Activated effector memory CD4-positive, alpha-beta T cell treated with Interleukin-2 at 50 U/mL for 16 hours (primary cell): ENCODE data around the gene PDHB.
"Not testable (repeated sequence)": the region's sequence is repeated elsewhere in the genome, so short reads cannot be mapped to it uniquely, and the experiment has no call there.

Experiments
- DNase-seq: peaks from one replicate; pipeline ENCODE4 v3.0.0-alpha.2; 2020

The PDHB gene

DNA sequence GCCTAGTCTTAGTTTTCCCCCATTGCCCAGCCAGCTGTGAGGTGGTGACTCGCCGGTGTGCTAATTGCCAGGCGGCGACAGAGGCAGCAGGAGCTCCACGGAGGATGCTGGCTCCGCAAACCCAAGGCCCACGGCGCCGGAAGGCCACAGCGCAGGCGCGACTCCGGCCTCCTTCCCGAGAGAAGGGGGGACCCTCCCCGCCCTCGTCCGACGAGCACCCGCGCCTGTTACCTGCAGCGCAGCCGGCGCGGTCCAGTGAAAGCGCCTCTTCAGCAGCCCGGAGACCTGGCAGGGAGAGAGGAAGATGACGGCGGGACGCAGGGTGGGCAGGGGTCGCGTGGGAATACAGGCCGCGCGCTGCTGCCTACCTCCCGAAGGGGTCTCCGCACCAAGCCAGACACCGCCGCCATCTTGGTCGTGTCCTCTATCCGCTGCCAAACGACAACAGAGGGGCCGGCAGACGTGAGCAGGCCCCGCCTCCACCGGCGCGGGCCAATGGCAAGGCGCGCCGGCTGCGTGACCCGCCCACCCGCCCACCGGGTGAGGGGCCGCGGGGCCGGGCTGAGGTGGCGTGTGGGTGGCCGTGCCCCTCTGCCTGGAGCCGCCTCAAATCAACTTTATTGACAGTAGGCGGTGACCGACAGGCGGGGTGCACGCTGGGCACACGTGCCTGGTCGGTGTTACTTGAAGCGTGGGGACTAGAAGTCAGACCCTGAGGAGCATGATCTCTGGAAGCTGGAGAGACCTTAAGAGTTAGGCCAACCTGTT is at the start of gene PDHB:
Gene PDHB, minus strand, starts transcription at position 433 of the 768 bp plus-strand sequence. Its CDS starts 23 bp downstream, at position 410.
- DNase-seq: peak; percentile 86

DNA sequence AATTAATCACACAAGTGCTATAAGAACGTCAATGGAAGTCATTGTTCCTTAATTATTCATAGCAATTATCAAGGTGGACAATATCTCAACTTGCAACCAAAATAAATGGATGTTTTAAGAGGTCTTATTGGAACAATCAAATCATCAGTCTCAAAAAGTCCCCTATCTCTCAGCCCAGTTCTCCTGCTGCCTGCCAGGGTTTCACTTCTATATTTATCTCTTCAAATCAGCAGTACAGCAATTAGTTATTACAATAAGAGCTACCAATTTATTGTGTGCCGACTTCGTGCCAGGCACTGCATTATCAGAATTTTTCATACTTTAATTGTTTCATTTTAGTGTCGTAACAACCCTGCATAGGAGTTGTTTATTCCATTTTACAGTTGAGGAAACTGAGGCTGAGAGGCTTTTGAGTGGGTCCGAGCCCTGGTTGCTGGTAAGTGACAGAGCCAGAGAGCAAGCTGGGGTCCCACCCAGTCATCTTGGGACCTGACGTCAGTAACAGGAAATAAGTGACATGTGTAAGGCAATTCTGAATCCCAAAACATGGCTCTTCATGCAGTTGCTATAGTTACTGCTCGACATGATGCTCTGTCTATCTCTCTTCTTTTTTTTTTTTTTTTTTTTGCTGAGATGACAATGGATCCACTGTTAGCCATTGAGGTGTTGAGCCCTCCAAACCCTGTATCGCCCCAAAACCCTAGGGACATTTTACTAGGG is 49.4 kb upstream of the PDHB start:
- no peak for DNase-seq

DNA sequence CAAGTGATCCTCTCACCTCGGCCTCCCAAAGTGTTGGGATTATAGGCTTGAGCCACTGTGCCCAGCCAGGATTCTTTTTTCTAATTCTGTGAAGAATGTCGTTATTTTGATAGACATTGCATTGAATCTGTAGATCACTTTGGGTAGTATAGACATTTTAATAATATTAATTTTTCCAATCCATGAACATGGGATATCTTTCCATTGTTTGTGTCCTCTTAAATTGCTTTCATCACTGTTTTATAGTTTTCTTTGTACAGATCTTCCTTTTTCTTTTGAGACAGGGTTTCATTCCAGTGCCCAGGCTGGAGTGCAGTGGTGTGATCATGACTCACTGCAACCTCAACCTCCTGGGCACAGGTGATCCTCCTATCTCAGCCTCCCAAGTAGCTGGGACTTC is 46.7 kb upstream of the PDHB start:
- DNase-seq: no peak

DNA sequence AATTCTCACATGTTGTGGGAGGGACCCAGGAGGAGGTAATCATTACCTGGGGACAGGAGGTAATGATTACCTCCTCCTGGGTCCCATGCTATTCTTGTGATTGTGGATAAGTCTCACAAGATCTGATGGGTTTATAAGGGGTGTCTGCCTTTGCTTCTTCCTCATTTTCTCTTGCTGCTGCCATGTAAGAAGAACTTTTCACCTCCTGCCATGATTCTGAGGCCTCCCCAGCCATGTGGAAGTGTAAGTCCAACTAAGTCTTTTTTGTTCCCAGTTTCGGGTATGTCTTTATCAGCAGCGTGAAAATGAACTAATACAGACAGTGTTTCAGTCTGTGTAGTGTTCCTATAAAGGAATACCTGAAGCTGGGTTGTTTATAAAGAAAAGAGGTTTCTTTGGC is 45.1 kb upstream of the PDHB start:
- no peak for DNase-seq

DNA sequence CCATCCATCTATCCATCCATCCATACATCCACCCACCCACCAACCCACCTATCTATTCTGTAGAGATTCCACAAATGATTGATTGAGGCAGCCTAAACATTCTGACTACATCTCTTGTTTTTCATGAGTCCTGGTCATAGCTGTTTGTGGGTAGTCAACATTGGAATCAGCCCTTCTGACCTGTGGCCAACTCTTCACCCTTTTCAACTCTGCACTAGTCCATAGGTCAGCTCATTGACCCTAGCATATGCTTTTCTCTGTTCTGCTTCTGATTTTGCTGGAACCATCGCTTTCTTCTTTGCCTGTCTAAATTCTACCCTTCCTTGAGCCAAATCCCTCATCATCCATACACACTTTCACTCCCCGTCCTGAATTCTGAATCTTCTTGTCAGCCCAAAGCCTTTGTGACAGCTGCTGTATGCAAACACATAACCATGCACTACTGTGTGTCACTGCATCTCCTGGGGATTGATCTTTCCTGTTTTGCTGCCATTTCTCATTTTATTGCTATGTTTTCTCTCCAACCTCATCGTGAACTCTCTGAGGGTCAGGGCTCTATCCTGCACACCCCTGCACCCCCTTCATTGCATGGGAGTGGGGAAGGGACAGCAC is 41.4 kb upstream of the PDHB start:
- no peak for DNase-seq

DNA sequence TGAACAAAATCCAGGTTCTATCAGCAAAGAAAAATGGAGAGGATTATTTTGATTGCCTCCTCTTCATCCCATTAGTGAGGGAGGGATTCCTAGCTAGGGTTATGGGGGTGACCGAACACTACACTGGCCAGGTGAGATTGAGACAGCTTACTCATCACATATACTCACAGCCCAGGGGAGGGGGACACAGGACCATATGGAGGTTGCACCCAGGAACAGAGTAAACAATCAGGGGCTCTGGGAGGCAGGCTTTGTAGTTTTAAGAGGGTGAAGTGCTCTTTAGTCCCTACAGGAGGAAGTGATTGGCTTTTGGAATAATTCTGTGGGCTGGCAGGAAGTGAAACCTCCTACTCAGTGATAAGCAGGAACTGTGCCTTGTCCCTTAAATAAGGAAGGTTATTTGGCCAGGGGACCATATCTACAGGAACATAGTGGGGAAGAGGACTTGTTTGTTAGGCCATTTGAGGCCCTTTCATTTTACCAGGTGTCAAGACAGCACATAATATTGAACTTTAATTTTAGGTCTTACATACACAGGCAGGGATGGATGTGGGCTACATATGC is 40.8 kb upstream of the PDHB start:
- no peak for DNase-seq

DNA sequence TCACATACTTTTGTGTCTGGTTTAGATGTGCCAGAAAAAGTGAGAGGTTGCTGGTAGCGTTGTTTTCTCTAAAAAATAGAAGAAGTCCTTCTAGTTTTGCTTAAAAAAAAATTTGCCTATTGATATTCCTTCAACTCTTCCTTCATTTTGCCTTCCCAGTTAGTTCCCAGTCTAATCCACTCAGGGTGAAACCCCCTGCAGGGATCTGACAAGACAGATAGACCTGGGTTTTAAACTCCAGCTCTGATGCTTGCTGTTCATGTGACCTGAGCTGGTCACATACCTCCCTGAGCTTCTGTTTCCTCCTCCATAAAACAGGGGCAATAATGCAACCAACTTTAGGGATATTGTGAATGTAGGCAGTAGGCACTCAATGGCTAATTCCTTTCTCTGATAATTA is 39.6 kb upstream of the PDHB start:
- DNase-seq: no peak

DNA sequence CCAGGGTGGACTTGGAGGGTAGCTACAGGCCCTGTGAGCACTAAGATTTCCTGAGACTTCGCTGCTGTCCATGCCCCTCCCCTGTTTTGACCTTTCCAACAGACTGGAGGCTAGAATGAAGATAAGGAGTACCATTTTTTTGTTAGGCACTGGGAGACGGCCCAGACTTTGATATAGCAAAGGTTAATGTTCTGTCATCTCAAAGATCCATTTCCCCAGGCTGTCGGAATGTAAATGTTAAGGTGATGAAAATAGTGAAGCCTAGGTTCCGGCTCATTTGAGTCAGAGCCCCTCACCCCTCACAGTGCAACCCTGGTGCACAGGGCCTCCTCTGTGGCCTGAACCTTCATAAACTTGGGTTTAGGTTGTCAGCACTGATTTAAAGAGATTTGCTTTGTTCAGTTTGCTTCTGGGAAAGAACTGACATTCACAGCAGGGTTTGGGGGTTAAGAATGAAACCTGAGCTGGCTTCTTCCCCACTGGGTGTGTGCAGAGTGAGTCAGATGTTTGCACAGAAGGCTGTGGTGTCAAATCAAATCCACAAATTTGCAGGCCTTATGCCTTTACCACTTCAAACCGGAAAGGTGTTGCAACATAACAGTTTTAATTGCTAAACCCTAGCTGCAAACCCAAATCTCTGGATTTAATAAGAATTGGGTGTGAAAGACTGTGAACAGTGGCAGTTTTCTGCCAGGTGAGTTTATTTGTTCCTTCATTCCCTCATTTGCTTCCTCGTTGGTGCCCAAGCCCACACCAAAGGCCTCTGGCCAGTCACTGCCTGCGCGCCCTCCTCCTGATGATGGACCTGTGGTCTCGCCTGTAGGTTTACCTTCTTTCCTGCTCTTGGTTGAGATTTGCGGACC is 37.6 kb upstream of the PDHB start:
- DNase-seq: peak; percentile 37

DNA sequence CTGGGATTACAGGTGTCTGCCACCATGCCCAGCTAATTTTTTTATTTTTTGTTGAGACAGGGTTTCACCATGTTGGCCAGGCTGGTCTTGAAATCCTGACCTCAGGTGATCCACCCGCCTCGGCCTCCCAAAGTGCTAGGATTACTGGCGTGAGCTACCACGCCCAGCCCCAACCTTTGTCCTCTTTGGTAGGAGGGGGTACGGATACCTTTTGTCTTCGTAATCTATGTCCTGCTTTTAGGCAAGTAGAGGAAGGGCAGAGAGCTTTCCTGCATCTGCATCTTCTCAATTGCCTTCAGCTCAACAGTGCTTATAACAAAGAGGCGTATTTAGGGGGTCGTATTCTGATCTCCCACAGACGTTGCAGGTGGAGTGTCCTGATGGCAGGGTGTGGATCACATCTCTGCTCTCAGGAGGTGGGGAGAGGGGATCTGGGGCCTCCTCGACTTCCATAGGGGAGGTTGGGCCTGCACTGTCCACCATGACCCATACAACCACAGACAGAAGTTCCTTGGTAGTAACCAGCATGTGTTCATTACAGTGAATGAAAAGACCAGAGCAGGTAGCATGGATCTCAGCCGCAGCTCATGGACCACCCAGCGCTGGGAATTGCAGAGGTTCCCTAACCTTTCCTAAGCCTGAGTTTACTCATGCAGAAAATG is 36.9 kb upstream of the PDHB start:
- no peak for DNase-seq

DNA sequence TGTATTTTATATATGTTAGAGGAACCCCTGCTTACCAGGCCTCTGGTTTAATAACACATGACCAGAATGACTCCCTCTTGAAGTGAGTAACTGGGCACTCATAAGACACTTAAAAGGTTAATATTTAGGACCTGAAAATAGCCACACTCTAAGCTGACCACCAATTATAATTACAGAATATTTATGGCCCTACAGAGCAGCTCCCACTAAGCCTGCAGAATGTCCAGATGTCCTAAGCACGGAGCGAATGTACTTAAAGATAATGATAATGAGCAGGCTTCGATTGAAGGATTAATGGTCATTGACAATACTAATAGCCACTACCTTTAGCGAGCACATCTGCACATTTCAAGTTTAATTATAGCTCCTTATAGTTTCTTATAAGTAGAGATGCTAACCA is 35.5 kb upstream of the PDHB start:
- no peak for DNase-seq

DNA sequence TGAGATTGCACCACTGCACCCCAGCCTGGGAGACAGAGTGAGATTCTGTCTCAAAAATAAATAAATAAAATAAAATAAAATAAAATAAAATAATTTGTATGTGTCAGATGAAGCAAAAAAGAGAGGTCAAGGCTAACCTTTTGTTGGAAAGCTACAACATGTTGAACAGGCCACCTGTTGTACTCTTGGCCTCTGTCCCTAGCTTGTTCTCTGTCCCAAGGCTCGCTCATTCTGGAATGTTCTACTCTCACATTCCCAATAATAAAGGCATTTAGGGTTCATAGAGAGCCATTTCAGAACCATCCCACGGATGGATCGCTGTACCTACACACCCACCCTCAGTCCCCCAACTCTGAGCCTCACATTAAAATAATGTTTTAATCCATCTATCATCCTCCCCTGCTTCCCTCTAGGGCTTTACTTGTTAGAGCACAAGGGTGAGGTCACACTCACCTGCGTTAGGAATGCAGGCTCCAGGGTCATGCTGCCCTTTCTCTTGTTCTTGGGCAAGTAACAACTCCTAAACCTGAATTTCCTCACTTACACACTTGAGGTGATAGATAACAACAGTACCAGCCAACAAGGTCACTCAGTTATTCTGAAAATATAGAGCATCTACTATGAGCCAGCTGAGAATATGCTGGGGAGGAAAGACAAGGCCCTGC is 33.4 kb upstream of the PDHB start:
- no peak for DNase-seq

DNA sequence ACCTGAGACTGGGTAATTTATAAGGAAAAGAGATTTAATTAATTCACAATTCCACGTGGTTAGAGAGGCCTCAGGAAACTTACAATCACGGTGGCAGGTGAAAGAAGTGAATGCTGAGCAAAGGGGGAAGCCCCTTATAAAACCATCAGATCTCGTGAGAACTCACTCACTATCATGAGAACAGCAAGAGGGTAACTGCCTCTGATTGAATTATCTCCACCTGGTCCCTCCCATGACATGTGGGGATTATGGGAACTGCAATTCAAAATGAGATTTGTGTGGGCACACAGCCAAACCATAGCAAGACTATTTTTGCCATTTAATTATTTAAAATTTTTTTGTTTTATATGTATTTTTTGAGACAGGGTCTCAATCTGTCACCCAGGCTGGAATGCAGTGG is 31.2 kb upstream of the PDHB start:
- DNase-seq: no peak

DNA sequence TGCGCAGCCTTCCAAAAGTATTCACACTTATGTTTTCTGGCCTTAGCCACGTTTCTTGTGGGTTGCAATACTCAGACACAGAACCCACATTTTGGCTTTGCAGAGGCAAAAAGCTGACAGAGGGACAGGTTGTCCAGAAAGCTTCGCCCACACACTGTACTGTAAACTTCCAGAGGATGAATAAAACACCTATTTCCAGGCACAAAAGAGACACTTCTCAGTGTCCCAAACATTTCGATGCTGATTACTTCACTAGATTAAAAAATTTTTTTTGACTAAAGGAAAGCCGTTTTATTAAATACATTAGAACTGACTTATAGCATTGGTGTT is 30.3 kb upstream of the PDHB start:
- no peak for DNase-seq

DNA sequence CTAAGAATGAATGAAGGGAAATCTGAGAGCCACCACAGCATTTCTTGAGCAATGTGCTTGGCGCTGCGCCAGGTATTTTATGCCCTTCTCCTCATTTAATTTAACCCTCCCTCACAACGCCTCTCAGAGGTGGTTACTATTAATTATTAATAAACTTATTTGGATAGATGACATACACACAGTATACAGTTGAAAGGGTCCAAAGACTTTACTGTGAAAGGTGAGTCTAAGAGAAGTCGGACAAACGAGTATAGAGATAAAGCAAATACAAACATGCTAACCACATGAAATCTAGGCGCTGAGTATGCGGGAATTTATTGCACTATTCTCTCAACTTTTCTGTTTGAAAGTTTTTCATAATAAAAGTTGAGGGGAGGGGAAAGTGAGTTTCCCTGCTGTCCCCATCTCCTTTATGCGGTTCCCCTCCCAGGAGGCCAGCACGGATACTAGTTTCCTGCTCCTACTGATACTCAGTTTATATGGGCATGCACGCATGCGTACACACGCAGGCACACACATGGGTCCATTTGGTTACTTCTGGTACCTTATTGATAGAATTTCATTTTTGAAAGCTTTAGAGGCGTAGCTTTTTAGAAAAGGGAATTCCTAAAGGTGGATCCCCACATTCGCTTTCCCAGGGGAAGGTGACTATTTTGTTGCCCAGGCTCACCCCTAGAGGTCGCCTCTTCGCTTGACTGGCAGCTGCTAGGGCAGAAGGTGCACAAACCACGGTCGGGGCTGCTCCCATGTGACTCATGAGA is 29.7 kb upstream of the PDHB start:
- DNase-seq: peak; percentile 52

DNA sequence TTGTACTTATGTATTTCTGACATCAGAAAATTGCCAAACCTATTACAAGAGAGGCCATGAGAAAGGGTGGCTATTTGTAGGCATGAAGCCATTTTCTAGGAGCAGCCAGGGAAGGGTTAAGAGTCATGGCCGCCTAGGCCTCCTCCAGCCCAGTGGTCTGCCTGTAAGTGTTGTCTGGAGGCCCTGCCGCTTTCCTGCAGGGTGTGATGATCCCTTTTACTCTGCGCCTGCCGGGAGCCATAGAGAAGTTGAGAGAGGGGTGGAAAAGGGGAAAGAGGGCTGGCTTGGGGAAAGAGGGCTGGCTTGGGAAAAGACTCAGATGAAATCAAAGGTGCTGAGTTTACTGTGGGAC is 29.2 kb upstream of the PDHB start:
- DNase-seq: no peak

DNA sequence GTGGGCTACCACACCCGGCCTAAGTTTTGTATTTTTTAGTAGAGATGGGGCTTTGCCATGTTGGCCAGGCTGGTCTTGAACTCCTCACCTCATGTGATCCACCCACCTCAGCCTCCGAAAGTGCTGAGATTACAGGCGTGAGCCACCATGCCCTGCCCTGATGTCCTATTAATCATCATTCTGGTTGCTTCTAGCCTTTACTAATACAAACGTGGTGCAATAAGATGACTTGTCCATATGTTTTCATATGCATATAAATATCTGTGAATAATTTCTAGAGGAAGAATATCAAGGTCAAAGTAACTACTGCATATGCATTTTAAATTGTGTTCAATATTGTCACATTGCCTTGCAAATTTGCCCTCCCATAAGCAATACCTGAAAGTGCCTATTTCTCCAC is 25.5 kb upstream of the PDHB start:
- no peak for DNase-seq

DNA sequence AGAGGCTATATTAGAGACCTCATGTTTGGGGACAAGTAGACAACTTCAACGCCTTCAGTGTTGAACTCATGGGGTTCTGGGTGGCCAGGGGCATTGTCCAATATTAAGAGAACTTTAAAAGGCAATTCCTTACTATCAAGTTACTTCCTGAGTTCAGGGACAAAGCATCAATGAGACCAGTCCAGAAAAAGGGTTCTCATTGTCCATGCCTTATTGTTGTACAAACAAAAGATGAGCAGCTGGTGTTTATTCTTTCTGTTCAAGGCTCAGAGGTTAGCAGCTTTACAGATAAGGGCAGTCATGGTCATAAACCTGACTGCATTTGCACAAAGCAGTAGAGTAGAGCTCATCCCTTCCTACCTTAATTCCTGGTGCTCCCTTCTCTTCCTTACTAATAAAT is 18.5 kb upstream of the PDHB start:
- DNase-seq: no peak

DNA sequence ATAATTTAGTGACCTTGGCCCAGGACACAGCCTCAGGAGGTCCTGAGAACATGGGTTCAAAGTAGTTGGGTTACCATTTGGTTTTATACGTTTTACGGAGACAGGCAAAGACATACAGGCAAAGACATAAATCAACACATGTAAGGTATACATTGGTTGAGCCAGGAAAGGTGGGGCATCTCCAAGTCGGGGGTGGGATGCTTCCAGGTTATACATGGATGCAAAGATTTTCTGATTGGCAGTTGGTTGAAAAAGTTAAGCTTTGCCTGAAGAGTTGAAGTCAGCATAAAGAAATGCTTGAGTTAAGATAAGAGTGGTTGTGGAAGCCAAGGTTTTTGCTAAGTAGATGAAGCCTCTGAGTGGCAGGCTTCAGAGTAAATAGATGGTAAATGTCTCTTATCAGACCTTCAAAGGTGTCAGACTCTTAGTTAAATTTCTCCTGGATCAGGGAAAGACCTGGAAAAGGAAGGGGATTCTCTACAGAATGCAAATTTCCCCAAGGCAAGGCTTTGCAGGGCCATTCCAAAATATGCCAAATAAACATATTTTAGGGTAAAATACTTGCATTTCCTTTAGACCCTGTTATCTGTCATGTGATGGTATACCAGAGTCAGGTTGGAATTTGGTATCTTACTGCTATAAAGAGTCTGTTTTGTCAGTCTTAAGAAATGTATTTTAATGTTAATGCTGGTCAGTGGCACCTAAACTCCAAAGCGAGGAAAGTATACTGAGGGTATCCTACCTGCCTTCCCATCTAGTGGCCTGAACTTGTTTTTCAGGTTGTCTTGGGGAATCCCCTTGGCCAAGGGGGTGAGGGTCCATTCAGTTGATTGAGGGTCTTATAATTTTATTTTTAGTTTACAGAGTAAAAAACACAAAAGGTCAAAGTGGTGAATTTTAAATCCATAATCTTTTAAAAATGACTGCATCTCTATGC is 8.2 kb upstream of the PDHB start:
- DNase-seq: no peak

DNA sequence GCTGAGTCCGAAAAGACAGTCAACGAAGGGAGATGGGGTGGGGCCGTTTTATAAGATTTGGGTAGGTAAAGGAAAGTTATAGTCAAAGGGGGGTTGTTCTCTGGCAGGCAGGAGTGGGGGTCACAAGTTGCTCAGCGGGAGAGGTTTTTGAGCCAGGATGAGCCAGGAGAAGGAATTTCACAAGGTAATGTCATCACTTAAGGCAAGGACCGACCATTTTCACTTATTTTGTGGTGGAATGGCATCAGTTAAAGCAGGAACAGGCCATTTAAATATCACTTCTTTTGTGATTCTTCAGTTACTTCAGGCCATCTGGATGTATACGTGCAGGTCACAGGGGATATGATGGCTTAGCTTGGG is 7.3 kb upstream of the PDHB start:
- not testable (repeated sequence) for DNase-seq

DNA sequence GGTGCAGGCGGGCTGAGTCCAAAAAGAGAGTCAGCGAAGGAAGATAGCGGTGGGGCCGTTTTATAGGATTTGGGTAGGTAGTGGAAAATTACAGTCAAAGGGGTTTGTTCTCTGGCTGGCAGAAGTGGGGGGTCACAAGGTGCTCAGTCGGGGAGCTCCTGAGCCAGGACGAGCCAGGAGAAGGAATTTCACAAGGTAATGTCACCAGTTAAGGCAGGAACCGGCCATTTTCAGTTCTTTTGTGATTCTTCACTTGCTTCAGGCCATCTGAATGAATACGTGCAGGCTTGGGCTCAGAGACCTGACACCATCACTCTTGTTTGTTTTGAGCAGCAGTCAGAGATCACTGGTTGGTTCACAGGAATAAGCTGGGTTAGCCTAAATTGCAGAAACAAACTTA is 3.6 kb upstream of the PDHB start:
- DNase-seq: not testable (repeated sequence)
